ENCODE measurements around the gene COL28A1. TPM values are rescaled to one million over a fixed set of nuclear protein-coding genes. Genes with fewer than 3 reads are reported as not detected.

Gene COL28A1
- polyA plus RNA-seq, 3 donors, result not detected

GRCh38 chr7:7581531-7582179, 46.0 kb upstream of the COL28A1 start:
- Mint-ChIP-seq H3K4me1 (peaks cover 1% of the 10 kb centered on the region), H3K27me3 (ENCODE audit: low read depth in 3 of 3) (no peaks in the 10 kb centered on the region), H3K27ac (peak overlapping the region in 1 of 7 donors; percentile 10), H3K9me3 (no peaks in the 10 kb centered on the region), H3K4me3 (no peak overlapping the region), H3K36me3 (peaks cover 27 to 31% of the 10 kb centered on the region in 2 donors)
- H3K27ac ChIP-seq (ENCODE audit: low read depth in 1 of 2, low read length in 2 of 2), result no peak overlapping the region
- no peak overlapping the region for H3K4me2 ChIP-seq (replicated peaks; ENCODE audit: extremely low read depth, low read length, poor library complexity, severe bottlenecking)
- no peak for DNase-seq
- no peak overlapping the region for H3K9ac ChIP-seq (ENCODE audit: insufficient read depth, low read length, poor library complexity, severe bottlenecking)
- H3K27me3 ChIP-seq (ENCODE audit: control insufficient read depth in 2 of 2, insufficient read depth in 2 of 2, low read length in 2 of 2), result no peaks in the 10 kb centered on the region
- H3K4me1 ChIP-seq (ENCODE audit: control insufficient read depth in 1 of 2, insufficient read depth in 2 of 2, low read length in 2 of 2), result peaks cover 13 to 18% of the 10 kb centered on the region in 2 donors
- no peaks in the 10 kb centered on the region for H3K9me3 ChIP-seq (replicated peaks in 1 of 2; ENCODE audit: control insufficient read depth in 1 of 2, insufficient read depth in 1 of 2, low read length in 2 of 2)
- H4K20me1 ChIP-seq (ENCODE audit: insufficient read depth, low read length), result peaks cover 11% of the 10 kb centered on the region
- H3K79me2 ChIP-seq (ENCODE audit: insufficient read depth, low read length), result no peaks in the 10 kb centered on the region
- WGBS (ENCODE audit: insufficient coverage), result 100% methylated on average over 2 of the region's 10 CpGs
- H2AFZ ChIP-seq (ENCODE audit: insufficient read depth, low read depth, low read length, poor library complexity, severe bottlenecking), result no peak overlapping the region
- intact Hi-C loops (cut with micrococcal nuclease), result no loop called here
- no peak overlapping the region for H3K4me3 ChIP-seq (replicated peaks in 1 of 3; ENCODE audit: low read depth in 2 of 3, low read length in 3 of 3)
- no peak for TF ChIP-seq CTCF (IDR thresholded peaks at IDR 0.05)
- H3K36me3 ChIP-seq (replicated peaks in 1 of 2; ENCODE audit: control insufficient read depth in 1 of 2, insufficient read depth in 2 of 2, low read length in 2 of 2), result peaks cover 11 to 58% of the 10 kb centered on the region in 2 donors

- TF ChIP-seq CTCF (IDR thresholded peaks at IDR 0.05), result no peak
- no peak overlapping the region for H3K4me2 ChIP-seq (replicated peaks; ENCODE audit: extremely low read depth, low read length, poor library complexity, severe bottlenecking)
- intact Hi-C loops (cut with micrococcal nuclease), result no loop called here
- peaks cover 11% of the 10 kb centered on the region for H4K20me1 ChIP-seq (ENCODE audit: insufficient read depth, low read length)
- H3K27me3 ChIP-seq (ENCODE audit: control insufficient read depth in 2 of 2, insufficient read depth in 2 of 2, low read length in 2 of 2), result no peaks in the 10 kb centered on the region
- peaks cover 11 to 47% of the 10 kb centered on the region in 2 donors for H3K36me3 ChIP-seq (replicated peaks in 1 of 2; ENCODE audit: control insufficient read depth in 1 of 2, insufficient read depth in 2 of 2, low read length in 2 of 2)
- no peak overlapping the region for H3K4me3 ChIP-seq (replicated peaks in 1 of 3; ENCODE audit: low read depth in 2 of 3, low read length in 3 of 3)
- peak overlapping the region in 1 of 2 donors; percentile 4 for H3K27ac ChIP-seq (ENCODE audit: low read depth in 1 of 2, low read length in 2 of 2)
- H3K27me3 Mint-ChIP-seq (ENCODE audit: low read depth in 3 of 3), result no peaks in the 10 kb centered on the region
- no peaks in the 10 kb centered on the region for H3K9me3 Mint-ChIP-seq
- no peak overlapping the region for H2AFZ ChIP-seq (ENCODE audit: insufficient read depth, low read depth, low read length, poor library complexity, severe bottlenecking)
- peaks cover 1% of the 10 kb centered on the region for H3K4me1 Mint-ChIP-seq
- WGBS (ENCODE audit: insufficient coverage), result no CpG with 5 or more reads among the region's 3 CpGs
- peaks cover 13 to 19% of the 10 kb centered on the region in 2 donors for H3K4me1 ChIP-seq (ENCODE audit: control insufficient read depth in 1 of 2, insufficient read depth in 2 of 2, low read length in 2 of 2)
- peak overlapping the region in 1 of 7 donors; percentile 5 for H3K27ac Mint-ChIP-seq
- H3K79me2 ChIP-seq (ENCODE audit: insufficient read depth, low read length), result no peaks in the 10 kb centered on the region
- no peak overlapping the region for H3K9ac ChIP-seq (ENCODE audit: insufficient read depth, low read length, poor library complexity, severe bottlenecking)
- H3K36me3 Mint-ChIP-seq, result peaks cover 26 to 34% of the 10 kb centered on the region in 2 donors
- DNase-seq, result no peak
- no peaks in the 10 kb centered on the region for H3K9me3 ChIP-seq (replicated peaks in 1 of 2; ENCODE audit: control insufficient read depth in 1 of 2, insufficient read depth in 1 of 2, low read length in 2 of 2)
- H3K4me3 Mint-ChIP-seq, result no peak overlapping the region
These were observed 44.0 kb upstream of the COL28A1 start for GRCh38 chr7:7579638-7580037.
